Karpas-422 (cell line): ENCODE measurements around the gene RBP5. TPM values are rescaled to one million over a fixed set of nuclear protein-coding genes. Genes with fewer than 3 reads are reported as not detected.

Experiments
- DNase-seq: peaks from one replicate; pipeline ENCODE4 v3.0.0-alpha.2; 2015
- H2AFZ ChIP-seq: fragments of 200-600 bp; sonication (generic); 2 replicates; pipeline ENCODE4 v1.6.1; 2014; ENCODE audit warnings: antibody characterized with exemption, low read length, mixed read lengths
- H3K27ac ChIP-seq: fragments of 200-600 bp; sonication (generic); 2 replicates; pipeline ENCODE4 v1.5.1; 2014; ENCODE audit warnings: mild to moderate bottlenecking, low read length, moderate library complexity
- H3K27me3 ChIP-seq: fragments of 200-600 bp; sonication (generic); 2 replicates; pipeline ENCODE4 v1.6.1; 2014; ENCODE audit warnings: low read length, mixed read lengths
- H3K36me3 ChIP-seq: fragments of 200-600 bp; sonication (generic); 2 replicates; pipeline ENCODE4 v1.6.1; 2014; ENCODE audit warnings: low read length, mixed read lengths; ENCODE audit not compliant: insufficient read depth
- H3K4me1 ChIP-seq: fragments of 200-600 bp; sonication (generic); 2 replicates; pipeline ENCODE4 v1.6.1; 2014; ENCODE audit warnings: mild to moderate bottlenecking, low read length, mixed read lengths
- H3K4me2 ChIP-seq: fragments of 200-600 bp; sonication (generic); 2 replicates; pipeline ENCODE4 v1.6.1; 2014; ENCODE audit warnings: low read length, low read depth, mild to moderate bottlenecking; ENCODE audit not compliant: poor library complexity, severe bottlenecking
- H3K4me3 ChIP-seq: fragments of 200-600 bp; sonication (generic); 2 replicates; pipeline ENCODE4 v1.5.1; 2014; ENCODE audit warnings: mild to moderate bottlenecking, antibody characterized with exemption, low read length, mixed read lengths
- H3K79me2 ChIP-seq: fragments of 200-600 bp; sonication (generic); 2 replicates; pipeline ENCODE4 v1.6.1; 2014; ENCODE audit warnings: mild to moderate bottlenecking, low read length, mixed read lengths
- H3K9ac ChIP-seq: fragments of 200-600 bp; sonication (generic); 2 replicates; pipeline ENCODE4 v1.6.0; 2014; ENCODE audit warnings: low read length
- H3K9me2 ChIP-seq: fragments of 200-600 bp; sonication (generic), shearing (Covaris generic); replicated peaks from 2 replicates; pipeline ENCODE4 v1.6.0; 2014; ENCODE audit warnings: mild to moderate bottlenecking, low read length, moderate library complexity; ENCODE audit not compliant: insufficient read depth
- H3K9me3 ChIP-seq: fragments of 300-700, 200-600 bp; sonication (generic); 2 replicates; pipeline ENCODE4 v1.6.1; 2014; ENCODE audit warnings: low read length, mixed read lengths
- H4K20me1 ChIP-seq: fragments of 200-600 bp; sonication (generic); 2 replicates; pipeline ENCODE4 v1.6.1; 2014; ENCODE audit warnings: mild to moderate bottlenecking, antibody characterized with exemption, low read length, low read depth; ENCODE audit not compliant: insufficient read depth
- total RNA-seq: library from RNA; depleted of rRNA; stranded (reverse); fragments of >200 nt; shearing (Covaris generic); gene quantifications from 2 replicates; pipeline ENCODE4 v1.2.3, GENCODE V29; 2014; ENCODE audit warnings: low replicate concordance

The RBP5 gene
- total RNA-seq, 1 experiment from 2014 or later, result not detected

- Histone ChIP-seq H3K27ac (no peak overlapping the region), H4K20me1 (no peaks in the 10 kb centered on the region), H2AFZ (no peak overlapping the region), H3K9me3 (no peaks in the 10 kb centered on the region), H3K9ac (no peak overlapping the region), H3K79me2 (no peaks in the 10 kb centered on the region), H3K36me3 (no peaks in the 10 kb centered on the region), H3K4me1 (no peaks in the 10 kb centered on the region), H3K9me2 (no peaks in the 10 kb centered on the region), H3K27me3 (no peaks in the 10 kb centered on the region), H3K4me2 (no peak overlapping the region), H3K4me3 (no peak overlapping the region)
- no peak for DNase-seq
These were observed 14.9 kb upstream of the RBP5 start for GRCh38 chr12:7143564-7143963.

- H3K36me3 ChIP-seq, result no peaks in the 10 kb centered on the region
- H3K79me2 ChIP-seq, result no peaks in the 10 kb centered on the region
These were observed 14.2 kb upstream of the RBP5 start for GRCh38 chr12:7142809-7143465.

GRCh38 chr12:7142056-7142644 lies 13.5 kb upstream of the RBP5 start:
- Histone ChIP-seq H3K4me2 (no peak overlapping the region), H3K9ac (no peak overlapping the region), H3K4me3 (no peak overlapping the region), H3K9me3 (no peaks in the 10 kb centered on the region), H4K20me1 (no peaks in the 10 kb centered on the region), H3K9me2 (no peaks in the 10 kb centered on the region), H3K27me3 (no peaks in the 10 kb centered on the region), H3K79me2 (no peaks in the 10 kb centered on the region), H2AFZ (no peak overlapping the region), H3K4me1 (no peaks in the 10 kb centered on the region), H3K27ac (no peak overlapping the region), H3K36me3 (no peaks in the 10 kb centered on the region)
- peak; percentile 91 for DNase-seq

More at GRCh38 chr12:7142809-7143465, 14.2 kb upstream of the RBP5 start:
- Histone ChIP-seq H3K4me2 (no peak overlapping the region), H4K20me1 (no peaks in the 10 kb centered on the region), H3K9ac (no peak overlapping the region), H3K27me3 (no peaks in the 10 kb centered on the region), H3K9me3 (no peaks in the 10 kb centered on the region), H3K27ac (no peak overlapping the region), H3K9me2 (no peaks in the 10 kb centered on the region), H3K4me3 (no peak overlapping the region), H3K4me1 (no peaks in the 10 kb centered on the region), H2AFZ (no peak overlapping the region)
- DNase-seq, result no peak

GRCh38 chr12:7141351-7142005 lies 12.8 kb upstream of the RBP5 start:
- Histone ChIP-seq H3K4me2 (no peak overlapping the region), H3K36me3 (no peaks in the 10 kb centered on the region), H3K9ac (no peak overlapping the region), H3K9me3 (no peaks in the 10 kb centered on the region), H3K27ac (no peak overlapping the region), H3K4me3 (no peak overlapping the region), H4K20me1 (no peaks in the 10 kb centered on the region), H3K79me2 (no peaks in the 10 kb centered on the region), H3K4me1 (no peaks in the 10 kb centered on the region), H2AFZ (no peak overlapping the region), H3K27me3 (no peaks in the 10 kb centered on the region), H3K9me2 (no peaks in the 10 kb centered on the region)
- no peak for DNase-seq

- Histone ChIP-seq H2AFZ (no peak overlapping the region), H3K36me3 (no peaks in the 10 kb centered on the region), H3K4me2 (no peak overlapping the region)
These were observed 10.5 kb upstream of the RBP5 start for GRCh38 chr12:7139200-7139599.

GRCh38 chr12:7137908-7138307 lies 9.2 kb upstream of the RBP5 start:
- H3K4me3 ChIP-seq, result no peak overlapping the region
- H3K9me2 ChIP-seq, result no peaks in the 10 kb centered on the region
- H3K27me3 ChIP-seq, result no peaks in the 10 kb centered on the region
- no peaks in the 10 kb centered on the region for H3K79me2 ChIP-seq
- H3K9ac ChIP-seq, result no peak overlapping the region
- H3K36me3 ChIP-seq, result no peaks in the 10 kb centered on the region
- DNase-seq, result no peak
- H3K9me3 ChIP-seq, result no peaks in the 10 kb centered on the region
- no peaks in the 10 kb centered on the region for H4K20me1 ChIP-seq
- no peak overlapping the region for H2AFZ ChIP-seq
- no peak overlapping the region for H3K4me2 ChIP-seq
- no peaks in the 10 kb centered on the region for H3K4me1 ChIP-seq
- H3K27ac ChIP-seq, result no peak overlapping the region

More at GRCh38 chr12:7139200-7139599, 10.5 kb upstream of the RBP5 start:
- no peaks in the 10 kb centered on the region for H3K9me3 ChIP-seq
- no peaks in the 10 kb centered on the region for H4K20me1 ChIP-seq
- no peaks in the 10 kb centered on the region for H3K79me2 ChIP-seq
- H3K4me3 ChIP-seq, result no peak overlapping the region
- no peaks in the 10 kb centered on the region for H3K27me3 ChIP-seq
- no peak overlapping the region for H3K27ac ChIP-seq
- H3K9me2 ChIP-seq, result no peaks in the 10 kb centered on the region
- DNase-seq, result no peak
- no peak overlapping the region for H3K9ac ChIP-seq
- H3K4me1 ChIP-seq, result no peaks in the 10 kb centered on the region

GRCh38 chr12:7136676-7137075 lies 8.0 kb upstream of the RBP5 start:
- Histone ChIP-seq H2AFZ (no peak overlapping the region), H3K4me3 (no peak overlapping the region), H3K4me1 (no peaks in the 10 kb centered on the region), H3K27ac (no peak overlapping the region), H3K4me2 (no peak overlapping the region), H4K20me1 (no peaks in the 10 kb centered on the region), H3K27me3 (no peaks in the 10 kb centered on the region), H3K9me3 (no peaks in the 10 kb centered on the region), H3K79me2 (no peaks in the 10 kb centered on the region), H3K9me2 (no peaks in the 10 kb centered on the region), H3K9ac (no peak overlapping the region), H3K36me3 (no peaks in the 10 kb centered on the region)
- no peak for DNase-seq

GRCh38 chr12:7136071-7136470 lies 7.4 kb upstream of the RBP5 start:
- Histone ChIP-seq H3K27ac (no peak overlapping the region), H2AFZ (no peak overlapping the region), H3K27me3 (no peaks in the 10 kb centered on the region), H3K9ac (no peak overlapping the region), H4K20me1 (no peaks in the 10 kb centered on the region), H3K4me2 (no peak overlapping the region), H3K9me3 (no peaks in the 10 kb centered on the region), H3K9me2 (no peaks in the 10 kb centered on the region), H3K79me2 (no peaks in the 10 kb centered on the region), H3K4me3 (no peak overlapping the region), H3K36me3 (no peaks in the 10 kb centered on the region), H3K4me1 (peaks cover 5% of the 10 kb centered on the region)
- DNase-seq, result no peak
